GM18499 (cell line): ENCODE measurements around the gene HDDC3.

Experiments
- ATAC-seq: cut with Tn5 transposase; IDR thresholded peaks from one replicate; pipeline ENCODE4 v1.9.1; 2021; ENCODE audit warnings: moderate number of reproducible peaks; ENCODE audit not compliant: insufficient read depth, unreplicated experiment

The HDDC3 gene

GRCh38 chr15:90881181-90881977 lies 51.0 kb downstream of the HDDC3 start:
- ATAC-seq: no peak

DNA sequence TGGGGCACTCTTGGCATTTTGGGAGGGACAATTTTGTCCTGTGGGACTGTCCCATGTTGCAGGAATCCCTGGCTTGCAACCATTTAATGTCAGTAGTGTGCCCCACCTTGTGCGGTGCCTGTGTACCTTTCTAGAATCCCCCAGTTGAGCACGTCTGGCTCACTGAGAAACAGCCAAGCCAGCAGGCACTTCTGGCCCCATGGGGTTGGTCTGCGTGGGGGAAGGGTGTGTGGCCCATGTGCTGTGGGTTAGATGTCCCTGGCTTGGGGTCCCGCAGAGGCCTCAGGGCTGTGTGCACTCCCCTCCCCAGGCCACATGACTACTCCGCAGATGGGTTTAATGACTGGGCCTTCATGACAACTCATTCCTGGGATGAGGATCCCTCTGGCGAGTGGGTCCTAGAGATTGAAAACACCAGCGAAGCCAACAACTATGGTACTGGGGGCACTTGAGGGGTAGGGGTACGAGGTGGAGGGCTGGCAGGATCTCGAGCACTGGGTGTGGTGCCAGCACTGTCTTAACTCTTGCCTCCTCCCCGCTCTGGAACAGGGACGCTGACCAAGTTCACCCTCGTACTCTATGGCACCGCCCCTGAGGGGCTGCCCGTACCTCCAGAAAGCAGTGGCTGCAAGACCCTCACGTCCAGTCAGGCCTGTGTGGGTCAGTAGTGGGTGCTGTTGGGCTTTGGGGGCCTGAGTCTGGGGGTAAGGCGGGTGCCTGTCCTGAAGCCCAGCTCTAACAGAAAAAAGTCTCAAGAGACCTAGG lies 51.8 kb downstream of the HDDC3 start:
- ATAC-seq: no peak
